NCI-H1694 (cell line): ENCODE measurements around the gene LMBRD1.
A peak's percentile ranks its signal among the peaks of the same experiment; 100 is the strongest.
"Not testable (repeated sequence)": the region's sequence is repeated elsewhere in the genome, so short reads cannot be mapped to it uniquely, and the experiment has no call there.

ENCODE experiments used
- DNase-seq: peaks from one replicate; lab custom pipeline; 2025; lab: John Stamatoyannopoulos, UW

LMBRD1 gene

GRCh38 chr6:69732640-69733039 is 64.2 kb downstream of the LMBRD1 start:
- DNase-seq, result peak; percentile 18

GRCh38 chr6:69732045-69732444 is 64.8 kb downstream of the LMBRD1 start:
- no peak for DNase-seq

- DNase-seq, result no peak
Observed at GRCh38 chr6:69729870-69730449, 66.8 kb downstream of the LMBRD1 start.

- DNase-seq, result no peak
Observed at GRCh38 chr6:69722683-69723082, 74.1 kb downstream of the LMBRD1 start.

- DNase-seq, result peak; percentile 31
Observed at GRCh38 chr6:69719602-69720193, 77.1 kb downstream of the LMBRD1 start.

- no peak for DNase-seq
Observed at GRCh38 chr6:69706724-69707123, 90.1 kb downstream of the LMBRD1 start.

- DNase-seq, result no peak
Observed at GRCh38 chr6:69705954-69706353, 90.9 kb downstream of the LMBRD1 start.

- DNase-seq, result no peak
Observed at GRCh38 chr6:69704916-69705315, 91.9 kb downstream of the LMBRD1 start.

GRCh38 chr6:69699655-69700054 is 97.2 kb downstream of the LMBRD1 start:
- DNase-seq, result no peak

GRCh38 chr6:69696273-69696672 is 100.5 kb downstream of the LMBRD1 start:
- DNase-seq, result no peak

- no peak for DNase-seq
Observed at GRCh38 chr6:69693762-69694161, 103.0 kb downstream of the LMBRD1 start.

GRCh38 chr6:69690986-69691385 is 105.8 kb downstream of the LMBRD1 start:
- DNase-seq, result no peak

- no peak for DNase-seq
Observed at GRCh38 chr6:69680302-69680701, 116.5 kb downstream of the LMBRD1 start.

GRCh38 chr6:69673298-69673697 is 123.5 kb downstream of the LMBRD1 start:
- no peak for DNase-seq

GRCh38 chr6:69668916-69669315 is 127.9 kb downstream of the LMBRD1 start:
- DNase-seq, result peak; percentile 20

- DNase-seq, result not testable (repeated sequence)
Observed at GRCh38 chr6:69666779-69667178, 130.0 kb downstream of the LMBRD1 start.

GRCh38 chr6:69665437-69665836 is 131.4 kb downstream of the LMBRD1 start:
- DNase-seq, result no peak

GRCh38 chr6:69664551-69664950 is 132.3 kb downstream of the LMBRD1 start:
- DNase-seq, result no peak

GRCh38 chr6:69663215-69663614 is 133.6 kb downstream of the LMBRD1 start:
- peak; percentile 1 for DNase-seq

- no peak for DNase-seq
Observed at GRCh38 chr6:69650703-69651102, 146.1 kb downstream of the LMBRD1 start.

- DNase-seq, result no peak
Observed at GRCh38 chr6:69647726-69648125, 149.1 kb downstream of the LMBRD1 start.

GRCh38 chr6:69643688-69644087 is 153.1 kb downstream of the LMBRD1 start:
- no peak for DNase-seq

- DNase-seq, result no peak
Observed at GRCh38 chr6:69632932-69633331, 163.9 kb downstream of the LMBRD1 start.
